GM21619 (cell line): ENCODE measurements around the gene IQGAP2.

Experiments used
- ATAC-seq: cut with Tn5 transposase; IDR thresholded peaks from one replicate; pipeline ENCODE4 v1.9.1; 2021; ENCODE audit not compliant: unreplicated experiment

Gene IQGAP2

DNA sequence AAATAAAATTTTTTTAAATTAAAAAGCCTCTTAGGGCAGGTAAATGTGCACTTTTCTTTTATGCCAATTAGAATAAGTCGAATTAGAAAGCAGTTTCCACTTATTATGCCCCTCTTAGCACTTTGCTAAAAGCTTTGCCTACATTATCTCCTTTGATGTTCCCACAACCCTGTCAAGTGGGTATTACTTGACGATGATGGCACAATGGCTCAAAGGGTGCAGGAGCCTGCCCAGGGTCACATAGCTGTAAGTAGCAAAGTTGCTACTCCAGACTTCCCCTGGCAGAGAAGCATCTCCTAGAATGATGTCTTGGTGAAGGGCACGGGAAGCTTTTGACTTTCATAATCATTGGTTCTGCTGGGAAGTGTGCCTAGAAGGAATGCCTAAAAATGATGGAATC lies 18.4 kb upstream of the IQGAP2 start:
- ATAC-seq = no peak

- ATAC-seq = no peak
These were observed 17.5 kb upstream of the IQGAP2 start for GRCh38 chr5:76385540-76385939.

- no peak for ATAC-seq
These were observed 16.7 kb upstream of the IQGAP2 start for GRCh38 chr5:76386360-76386759.

DNA sequence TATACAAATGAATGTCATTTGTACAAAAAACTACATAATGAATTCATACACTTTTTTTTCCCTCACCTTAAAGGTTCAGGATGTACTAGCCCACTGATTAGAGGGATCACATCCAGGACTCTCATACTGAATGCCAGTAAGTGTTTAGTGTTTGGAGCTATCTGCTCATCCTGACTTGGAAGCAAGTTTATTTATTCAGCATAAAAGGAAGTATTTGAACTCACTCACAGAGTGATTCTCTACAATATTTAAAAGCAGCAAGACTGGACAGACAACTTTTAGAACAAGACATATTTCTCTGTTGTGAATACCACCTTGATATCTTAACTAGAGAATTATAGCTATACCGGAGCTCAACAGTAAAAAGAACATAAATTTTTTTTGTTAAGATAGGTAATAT lies 14.8 kb upstream of the IQGAP2 start:
- no peak for ATAC-seq

- no peak for ATAC-seq
These were observed 14.1 kb upstream of the IQGAP2 start for GRCh38 chr5:76388791-76389512.

GRCh38 chr5:76389513-76390154 lies 13.5 kb upstream of the IQGAP2 start:
- no peak for ATAC-seq

DNA sequence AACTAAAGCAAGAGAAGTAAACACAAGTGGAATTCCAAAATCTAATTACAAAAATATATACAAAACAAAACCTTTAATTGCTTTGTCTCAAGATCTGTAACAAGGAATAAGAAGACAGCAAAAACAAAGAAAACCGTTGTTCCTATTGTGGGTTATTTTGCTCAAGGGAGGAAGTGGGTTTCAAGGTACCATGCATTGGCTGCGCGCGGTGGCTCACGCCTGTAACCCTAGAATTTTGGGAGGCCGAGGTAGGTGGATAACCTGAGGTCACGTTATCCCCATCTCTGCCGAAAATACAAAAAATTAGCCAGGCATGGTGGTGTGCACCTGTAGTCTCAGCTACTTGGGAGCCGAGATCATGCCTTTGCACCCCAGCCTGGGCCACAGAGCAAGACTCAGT lies 12.1 kb upstream of the IQGAP2 start:
- ATAC-seq = no peak

- no peak for ATAC-seq
These were observed 9.9 kb upstream of the IQGAP2 start for GRCh38 chr5:76393035-76393680.

- ATAC-seq = no peak
These were observed 5.9 kb upstream of the IQGAP2 start for GRCh38 chr5:76397200-76397599.

DNA sequence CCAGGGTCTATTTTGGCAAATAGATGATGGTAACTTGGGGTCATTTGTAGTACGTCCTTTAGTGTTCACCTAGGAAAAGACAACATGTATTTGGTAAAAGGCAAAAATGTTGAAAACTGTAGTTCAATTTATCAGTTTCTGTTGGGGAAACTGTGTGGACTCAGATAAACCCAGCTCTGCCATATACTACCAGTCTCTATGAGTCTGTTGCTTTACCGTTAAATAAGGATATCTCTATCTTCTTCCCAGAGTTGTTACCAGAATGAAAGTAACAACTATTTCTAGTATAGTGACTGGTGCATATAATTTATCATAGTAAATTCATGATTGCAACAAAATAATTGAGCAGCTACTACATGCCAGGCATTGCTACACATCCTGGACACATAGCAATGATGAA lies 3.8 kb upstream of the IQGAP2 start:
- ATAC-seq = no peak

DNA sequence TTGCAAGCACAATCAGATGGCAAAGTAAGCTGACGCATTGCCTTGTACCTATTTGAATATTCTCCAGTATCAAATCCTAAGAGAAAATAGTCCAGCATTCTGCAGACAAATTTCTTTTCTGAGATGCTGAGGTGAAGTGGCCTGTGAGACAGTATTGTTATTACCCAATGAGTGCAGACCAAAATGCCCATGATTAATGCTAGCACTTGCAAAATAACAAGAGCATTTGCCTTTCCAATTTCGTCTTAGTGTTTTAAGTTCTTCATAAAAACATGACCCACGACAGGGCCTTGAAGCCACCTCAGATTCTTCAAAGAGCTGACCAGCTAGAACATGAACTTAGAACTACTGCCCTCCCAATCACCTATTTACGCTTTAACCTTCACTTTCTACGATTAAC lies 2.6 kb upstream of the IQGAP2 start:
- no peak for ATAC-seq

DNA sequence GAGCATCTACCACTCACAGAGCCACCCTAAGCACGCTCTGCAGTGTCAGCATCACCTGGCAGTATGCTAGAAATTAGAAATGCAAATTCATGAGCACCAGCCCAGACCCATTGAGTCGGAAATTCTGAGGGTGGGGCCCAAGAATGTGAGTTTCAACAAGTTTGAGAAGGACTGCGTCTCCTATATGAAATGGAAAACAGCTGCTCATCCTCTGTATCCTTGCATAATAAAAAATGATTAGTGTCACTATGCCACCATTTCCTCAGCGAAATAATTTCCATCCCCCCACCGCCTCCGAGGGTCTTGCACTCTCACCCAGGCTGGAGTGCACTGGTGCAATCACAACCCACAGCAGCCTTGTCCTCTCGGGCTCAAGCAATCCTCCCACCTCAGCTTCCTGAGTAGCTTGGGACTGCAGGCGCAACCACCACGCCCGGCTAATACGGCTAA lies 1.3 kb upstream of the IQGAP2 start:
- ATAC-seq = no peak

GRCh38 chr5:76402251-76402885 lies 717 bp upstream of the IQGAP2 start:
- ATAC-seq = peak; percentile 35

DNA sequence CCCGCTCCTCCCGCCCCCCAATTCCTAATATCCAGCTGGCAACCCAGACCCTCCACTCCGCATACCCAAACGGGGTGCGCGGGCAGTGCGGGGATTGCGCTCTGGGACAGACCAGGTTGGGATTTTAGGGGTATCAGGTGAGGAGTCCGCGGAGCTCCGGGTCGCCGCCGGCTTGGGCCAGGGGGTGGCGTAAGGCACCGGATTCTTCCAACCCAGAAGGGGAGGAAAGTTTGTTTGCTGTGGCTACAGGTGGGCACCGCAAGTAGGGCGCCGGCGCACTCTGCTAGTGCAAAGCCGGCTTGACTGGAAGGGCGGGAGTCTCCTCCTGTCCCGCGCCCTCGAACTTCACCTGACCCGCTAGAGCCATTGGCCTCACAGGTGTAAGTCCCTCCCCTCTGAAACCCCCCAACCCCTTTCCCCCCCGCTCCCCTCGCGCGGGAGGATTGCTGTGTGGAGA lies 709 bp downstream of the IQGAP2 start:
- ATAC-seq = peak; percentile 14

DNA sequence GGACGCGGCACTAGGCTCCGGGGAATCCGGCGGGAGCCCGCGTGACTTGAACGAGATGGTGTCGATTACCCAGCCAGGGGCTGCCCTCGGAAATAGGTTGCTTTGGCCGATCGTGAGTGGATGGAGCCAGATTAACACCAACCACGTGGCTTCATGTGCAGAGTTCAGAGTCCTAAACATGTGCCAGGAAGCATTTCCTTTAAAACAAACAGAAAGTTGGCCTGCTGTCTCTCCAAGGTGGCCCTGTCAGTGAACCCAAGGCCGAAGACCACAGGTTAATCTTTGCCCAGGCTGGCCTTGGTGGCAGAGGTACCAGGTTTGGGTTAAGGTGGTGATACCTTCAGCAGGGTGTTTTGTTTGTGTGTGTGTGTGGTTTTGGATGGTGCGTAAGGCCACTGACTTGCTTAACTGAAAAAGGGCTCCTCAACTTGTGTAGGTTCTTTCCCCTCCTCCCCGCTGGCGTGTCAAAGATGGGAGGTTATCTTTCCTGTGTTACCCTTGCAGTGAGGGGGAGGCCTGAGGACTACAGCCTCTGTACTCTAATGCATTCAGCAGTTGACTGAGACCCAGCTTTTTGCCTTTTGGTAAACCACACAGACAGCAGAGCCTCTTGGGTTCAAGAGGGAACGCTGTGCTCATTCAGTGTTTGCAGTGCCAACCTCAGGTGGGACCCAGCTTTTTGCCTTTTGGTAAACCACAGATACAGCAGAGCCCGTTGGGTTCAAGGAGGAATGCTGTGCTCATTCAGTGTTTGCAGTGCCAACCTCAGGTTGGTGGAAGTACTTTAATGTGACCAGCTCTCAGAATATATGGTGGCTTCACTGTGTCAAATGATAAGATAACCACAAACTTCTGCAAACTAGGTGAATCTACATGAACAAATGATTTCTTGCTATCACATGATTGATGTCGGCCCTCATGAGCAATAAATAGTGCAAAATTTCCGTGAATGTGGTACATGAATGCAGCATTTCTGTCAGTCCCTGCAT lies 1.4 kb downstream of the IQGAP2 start:
- peak; percentile 21 for ATAC-seq

GRCh38 chr5:76406014-76406413 lies 2.9 kb downstream of the IQGAP2 start:
- no peak for ATAC-seq

GRCh38 chr5:76406673-76407072 lies 3.6 kb downstream of the IQGAP2 start:
- no peak for ATAC-seq

- no peak for ATAC-seq
These were observed 5.1 kb downstream of the IQGAP2 start for GRCh38 chr5:76408104-76408654.

DNA sequence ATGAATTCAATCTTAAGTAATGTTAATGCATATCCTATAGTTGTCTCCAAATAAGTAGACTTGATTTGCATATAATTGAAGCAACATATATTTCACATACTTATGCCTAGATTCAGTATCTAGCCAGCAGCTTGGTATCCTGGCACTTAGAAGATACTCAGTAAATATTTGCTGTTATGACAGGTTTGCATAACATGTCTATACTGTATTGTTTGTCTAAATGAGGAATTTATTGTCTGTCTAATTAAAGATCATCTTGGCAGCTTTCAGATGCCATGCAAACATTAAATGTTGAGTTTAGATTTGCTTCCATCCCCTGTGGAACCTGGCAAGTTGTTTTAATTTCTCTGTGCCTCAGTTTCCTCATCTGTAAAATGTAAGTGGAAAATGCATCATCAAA lies 9.4 kb downstream of the IQGAP2 start:
- ATAC-seq = no peak

GRCh38 chr5:76413746-76414145 lies 10.7 kb downstream of the IQGAP2 start:
- no peak for ATAC-seq
